Activated CD8-positive, alpha-beta memory T cell treated with anti-CD3 and anti-CD28 coated beads for 4 hours (primary cell): ENCODE results near the gene ATP5F1D.
A peak's percentile ranks its signal among the peaks of the same experiment; 100 is the strongest.
"Not testable (repeated sequence)": the region's sequence is repeated elsewhere in the genome, so short reads cannot be mapped to it uniquely, and the experiment has no call there.

Experiments used
- DNase-seq, 2 donors: peaks; one replicate each; pipeline ENCODE4 v3.0.0-alpha.2; 2020; ENCODE audit warnings: low read depth in 2 of 2

ATP5F1D gene

GRCh38 chr19:1241417-1242095 is at the start of gene ATP5F1D:
Gene ATP5F1D (plus strand): TSS chr19:1241751. CDS start chr19:1241851, 100 bp downstream.
- peak; percentile 83 to 91 for DNase-seq

GRCh38 chr19:1199531-1199930 is 42.0 kb upstream of the ATP5F1D start:
- DNase-seq: no peak

GRCh38 chr19:1200614-1201013 is 40.9 kb upstream of the ATP5F1D start:
- not testable (repeated sequence) for DNase-seq

- DNase-seq: peak; percentile 98 to 99
Observed at GRCh38 chr19:1205114-1206099, 36.1 kb upstream of the ATP5F1D start, which contains the start of gene STK11. Gene STK11 (plus strand): TSS chr19:1205778. CDS start chr19:1206914, 1,136 bp downstream.

- no peak for DNase-seq
Observed at GRCh38 chr19:1206150-1206863, 35.2 kb upstream of the ATP5F1D start.

GRCh38 chr19:1206864-1207450 is 34.6 kb upstream of the ATP5F1D start:
- no peak for DNase-seq

GRCh38 chr19:1208830-1209229 is 32.7 kb upstream of the ATP5F1D start:
- not testable (repeated sequence) for DNase-seq

GRCh38 chr19:1210227-1210538 is 31.4 kb upstream of the ATP5F1D start:
- no peak for DNase-seq

- no peak for DNase-seq
Observed at GRCh38 chr19:1211494-1212234, 29.9 kb upstream of the ATP5F1D start.

GRCh38 chr19:1213391-1214286 is 27.9 kb upstream of the ATP5F1D start:
- no peak for DNase-seq

- no peak for DNase-seq
Observed at GRCh38 chr19:1214299-1214861, 27.2 kb upstream of the ATP5F1D start.

GRCh38 chr19:1214862-1215731 is 26.5 kb upstream of the ATP5F1D start:
- DNase-seq: no peak

- no peak for DNase-seq
Observed at GRCh38 chr19:1216756-1217155, 24.8 kb upstream of the ATP5F1D start.

- DNase-seq: no peak
Observed at GRCh38 chr19:1217366-1217765, 24.2 kb upstream of the ATP5F1D start.

GRCh38 chr19:1218751-1219567 is 22.6 kb upstream of the ATP5F1D start:
- no peak for DNase-seq

- DNase-seq: no peak
Observed at GRCh38 chr19:1219786-1220476, 21.6 kb upstream of the ATP5F1D start.

GRCh38 chr19:1220477-1220930 is 21.0 kb upstream of the ATP5F1D start:
- DNase-seq: no peak
